Fibroblast of the aortic adventitia (primary cell): Measurements from ENCODE around the gene CCDC195. TPM values are rescaled to one million over a fixed set of nuclear protein-coding genes. Genes with fewer than 3 reads are reported as not detected.

Experiments used
- DNase-seq: peaks from one replicate; pipeline ENCODE4 v3.0.0-alpha.2; 2010; ENCODE audit warnings: low read depth
- H3K4me3 ChIP-seq: 2 replicates; pipeline ENCODE4 v1.5.1; 2011; ENCODE audit warnings: low read depth, mild to moderate bottlenecking, control low read depth, low read length, moderate library complexity
- CTCF ChIP-seq: IDR thresholded peaks from 2 replicates; pipeline ENCODE4 v1.5.1; 2011; ENCODE audit warnings: mild to moderate bottlenecking, low read length, control low read depth, inconsistent platforms; ENCODE audit not compliant: insufficient read depth
- total RNA-seq: library from RNA; depleted of rRNA; stranded (reverse); fragments of >200 nt; gene quantifications from 2 replicates; pipeline ENCODE4 v1.2.3, GENCODE V29; 2012; ENCODE audit warnings: low replicate concordance

The CCDC195 gene
- total RNA-seq, 1 donor = not detected

- H3K4me3 ChIP-seq = no peak overlapping the region
- TF ChIP-seq CTCF = no peak
- no peak for DNase-seq
Measured at GRCh38 chr2:224722770-224723169, 6.6 kb upstream of the CCDC195 start.

GRCh38 chr2:224722250-224722649 lies 6.1 kb upstream of the CCDC195 start:
- peak; percentile 6 for DNase-seq
- no peak for TF ChIP-seq CTCF
- no peak overlapping the region for H3K4me3 ChIP-seq

GRCh38 chr2:224716921-224717320 lies 756 bp upstream of the CCDC195 start:
- no peak for TF ChIP-seq CTCF
- no peak for DNase-seq

GRCh38 chr2:224711859-224712665 lies 4.1 kb downstream of the CCDC195 start:
- peak; percentile 27 for DNase-seq
- H3K4me3 ChIP-seq = no peak overlapping the region
- TF ChIP-seq CTCF = no peak

More at GRCh38 chr2:224716921-224717320, 756 bp upstream of the CCDC195 start:
- H3K4me3 ChIP-seq = no peak overlapping the region

GRCh38 chr2:224711381-224711780 lies 4.8 kb downstream of the CCDC195 start:
- no peak for DNase-seq
- TF ChIP-seq CTCF = no peak
- H3K4me3 ChIP-seq = no peak overlapping the region

- H3K4me3 ChIP-seq = no peak overlapping the region
- DNase-seq = no peak
- no peak for TF ChIP-seq CTCF
Measured at GRCh38 chr2:224709301-224709700, 6.9 kb downstream of the CCDC195 start.
